Activated CD4-positive, alpha-beta T cell treated with anti-CD3 and anti-CD28 coated beads, Interleukin-2, amount 10 ng/mL, durations not matched to agents 7 days and 5 days (primary cell): ENCODE results near the gene SDF4. TPM values are rescaled to one million over a fixed set of nuclear protein-coding genes. Genes with fewer than 3 reads are reported as not detected.
A peak's percentile ranks its signal among the peaks of the same experiment; 100 is the strongest.

Experiments
- CTCF ChIA-PET: fragments of 350-600 bp; sonication (Branson Sonifier 250); formaldehyde crosslinking; loops from one replicate; lab custom pipeline; 2021; ENCODE audit warnings: antibody characterized with exemption; lab: Charles Lee
- POLR2A ChIA-PET: fragments of 350-600 bp; sonication (Branson Sonifier 250); formaldehyde crosslinking; loops from one replicate; lab custom pipeline; 2021; ENCODE audit warnings: antibody characterized with exemption; lab: Charles Lee
- DNase-seq: peaks from one replicate; pipeline ENCODE4 v3.0.0-alpha.2; 2020
- H3K27ac Mint-ChIP-seq: one replicate; pipeline ENCODE4 v1.8.0; 2021; ENCODE audit warnings: mild to moderate bottlenecking, moderate library complexity, mixed read lengths
- H3K27me3 Mint-ChIP-seq: one replicate; pipeline ENCODE4 v1.8.0; 2021; ENCODE audit warnings: mixed read lengths
- H3K36me3 Mint-ChIP-seq: one replicate; pipeline ENCODE4 v1.8.0; 2021; ENCODE audit warnings: low read depth, mixed read lengths
- H3K4me1 Mint-ChIP-seq: one replicate; pipeline ENCODE4 v1.8.0; 2021; ENCODE audit warnings: mixed read lengths
- H3K4me3 Mint-ChIP-seq: one replicate; pipeline ENCODE4 v1.8.0; 2021; ENCODE audit warnings: mild to moderate bottlenecking, moderate library complexity, mixed read lengths
- H3K9me3 Mint-ChIP-seq: one replicate; pipeline ENCODE4 v1.8.0; 2021; ENCODE audit warnings: mixed read lengths
- total RNA-seq, 2 experiments: library from RNA; stranded (reverse); gene quantifications; one replicate each; pipeline ENCODE4 v1.2.3, GENCODE V29; 2021

SDF4 gene
- total RNA-seq, 2 experiments from 2014 or later = 81.7 to 91.4 TPM

DNA sequence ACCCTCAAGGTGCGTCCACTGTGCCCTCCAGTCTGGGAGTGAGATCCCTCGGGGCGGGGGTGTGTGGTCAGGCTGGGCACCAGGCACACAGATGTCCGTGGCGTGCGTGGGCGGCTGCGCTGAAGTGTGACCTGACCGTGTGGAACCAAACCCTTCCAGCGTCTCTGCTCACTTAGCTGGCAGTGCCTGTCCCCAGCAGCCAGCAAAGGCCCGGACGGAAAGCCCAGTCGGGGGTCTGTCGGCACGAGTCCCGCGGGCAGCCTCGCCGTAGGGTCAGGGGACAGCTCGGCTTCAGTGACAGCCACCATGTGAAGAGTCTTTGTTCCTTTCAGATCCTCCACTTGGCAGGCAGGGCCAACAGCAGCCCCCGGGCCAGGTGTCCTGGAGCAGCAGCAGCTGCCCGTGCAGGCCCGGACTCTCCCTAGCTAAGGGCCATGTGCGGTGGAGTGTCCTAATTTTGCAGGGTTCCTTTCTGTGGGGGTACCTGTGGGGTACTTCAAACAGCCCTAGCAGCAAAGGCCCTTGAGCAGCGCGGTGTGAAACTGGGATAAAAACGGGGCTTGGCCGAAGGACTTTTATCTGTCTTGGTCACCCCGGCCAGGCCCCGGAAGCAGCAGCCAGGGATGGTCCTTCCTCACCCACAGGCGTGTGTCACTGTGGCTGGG is 46.6 kb downstream of the SDF4 start:
- Mint-ChIP-seq H3K9me3 (no peaks in the 10 kb centered on the region), H3K36me3 (no peaks in the 10 kb centered on the region), H3K27me3 (peaks cover 17% of the 10 kb centered on the region), H3K27ac (no peak overlapping the region), H3K4me1 (peaks cover 5% of the 10 kb centered on the region), H3K4me3 (no peak overlapping the region)
- DNase-seq = no peak
- ChIA-PET POLR2A (no interaction called here), CTCF (no interaction called here)

GRCh38 chr1:1183833-1184775 is 47.7 kb downstream of the SDF4 start:
- H3K4me1 Mint-ChIP-seq = peaks cover 5% of the 10 kb centered on the region
- H3K27me3 Mint-ChIP-seq = peaks cover 11% of the 10 kb centered on the region
- ChIA-PET POLR2A (no interaction called here), CTCF (interaction anchor here (1.1 kb wide), 1 partner anchor 30 kb away, joined by 3 read pairs; no protein-coding TSS in a partner anchor)
- no peaks in the 10 kb centered on the region for H3K36me3 Mint-ChIP-seq
- H3K9me3 Mint-ChIP-seq = no peaks in the 10 kb centered on the region
- no peak overlapping the region for H3K4me3 Mint-ChIP-seq
- DNase-seq = no peak
- peak overlapping the region; percentile 19 for H3K27ac Mint-ChIP-seq

GRCh38 chr1:1183221-1183747 is 48.5 kb downstream of the SDF4 start:
- no peak for DNase-seq
- Mint-ChIP-seq H3K4me1 (peaks cover 5% of the 10 kb centered on the region), H3K27ac (no peak overlapping the region), H3K4me3 (no peak overlapping the region), H3K36me3 (no peaks in the 10 kb centered on the region), H3K27me3 (peaks cover 8% of the 10 kb centered on the region), H3K9me3 (no peaks in the 10 kb centered on the region)
- ChIA-PET CTCF (interaction anchor here (1.1 kb wide), 1 partner anchor 29 kb away, joined by 3 read pairs; no protein-coding TSS in a partner anchor), POLR2A (no interaction called here)

DNA sequence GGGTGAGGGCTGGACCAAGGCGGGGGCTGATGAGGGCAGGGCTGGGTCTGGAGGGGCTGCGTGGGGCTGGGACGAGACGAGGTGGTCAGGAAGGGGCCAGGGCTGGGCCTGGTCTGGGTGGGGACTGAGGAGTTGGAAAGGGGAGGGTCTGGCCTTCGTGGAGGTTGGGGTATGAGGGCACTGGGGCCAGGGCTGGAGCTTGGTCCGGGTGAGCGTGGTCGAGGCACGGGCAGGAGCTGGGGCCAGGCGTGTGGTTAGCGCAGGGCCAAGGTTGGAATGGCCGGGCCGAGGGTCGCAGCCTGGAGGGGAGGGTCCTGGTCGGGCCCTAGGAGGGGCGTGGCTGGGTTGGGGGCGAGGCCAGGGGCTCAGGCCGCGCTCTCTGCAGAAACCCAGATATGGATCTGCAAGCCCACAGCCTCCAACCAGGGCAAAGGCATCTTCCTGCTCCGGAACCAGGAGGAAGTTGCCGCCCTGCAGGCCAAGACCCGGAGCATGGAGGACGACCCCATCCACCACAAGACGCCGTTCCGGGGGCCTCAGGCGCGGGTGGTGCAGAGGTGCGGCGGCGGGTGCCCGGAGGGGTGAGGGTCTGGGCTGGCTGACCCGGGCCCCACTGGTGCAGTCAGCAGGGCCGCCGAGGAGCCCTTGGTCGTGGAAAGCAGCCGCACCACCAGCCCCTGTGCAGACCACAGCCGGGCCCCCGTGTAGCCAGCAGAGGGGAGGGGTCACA is 49.1 kb downstream of the SDF4 start:
- CTCF ChIA-PET = interaction anchor here (1.1 kb wide), 1 partner anchor 28 kb away, joined by 3 read pairs; no protein-coding TSS in a partner anchor
- H3K4me3 Mint-ChIP-seq = no peak overlapping the region
- no peaks in the 10 kb centered on the region for H3K36me3 Mint-ChIP-seq
- no peak for DNase-seq
- H3K27ac Mint-ChIP-seq = no peak overlapping the region
- peaks cover 5% of the 10 kb centered on the region for H3K4me1 Mint-ChIP-seq
- H3K27me3 Mint-ChIP-seq = peaks cover 5% of the 10 kb centered on the region
- no peaks in the 10 kb centered on the region for H3K9me3 Mint-ChIP-seq
- POLR2A ChIA-PET = no interaction called here

GRCh38 chr1:1181938-1182410 is 49.8 kb downstream of the SDF4 start:
- no peaks in the 10 kb centered on the region for H3K9me3 Mint-ChIP-seq
- H3K27me3 Mint-ChIP-seq = peaks cover 6% of the 10 kb centered on the region
- H3K27ac Mint-ChIP-seq = no peak overlapping the region
- DNase-seq = no peak
- ChIA-PET CTCF (interaction anchor here (1.1 kb wide), 1 partner anchor 9 kb away, joined by 4 read pairs; no protein-coding TSS in a partner anchor), POLR2A (no interaction called here)
- H3K4me1 Mint-ChIP-seq = peaks cover 5% of the 10 kb centered on the region
- H3K4me3 Mint-ChIP-seq = no peak overlapping the region
- no peaks in the 10 kb centered on the region for H3K36me3 Mint-ChIP-seq

- POLR2A ChIA-PET = no interaction called here
- H3K27me3 Mint-ChIP-seq = peaks cover 10% of the 10 kb centered on the region
These were observed 50.5 kb downstream of the SDF4 start for GRCh38 chr1:1181129-1181937.

DNA sequence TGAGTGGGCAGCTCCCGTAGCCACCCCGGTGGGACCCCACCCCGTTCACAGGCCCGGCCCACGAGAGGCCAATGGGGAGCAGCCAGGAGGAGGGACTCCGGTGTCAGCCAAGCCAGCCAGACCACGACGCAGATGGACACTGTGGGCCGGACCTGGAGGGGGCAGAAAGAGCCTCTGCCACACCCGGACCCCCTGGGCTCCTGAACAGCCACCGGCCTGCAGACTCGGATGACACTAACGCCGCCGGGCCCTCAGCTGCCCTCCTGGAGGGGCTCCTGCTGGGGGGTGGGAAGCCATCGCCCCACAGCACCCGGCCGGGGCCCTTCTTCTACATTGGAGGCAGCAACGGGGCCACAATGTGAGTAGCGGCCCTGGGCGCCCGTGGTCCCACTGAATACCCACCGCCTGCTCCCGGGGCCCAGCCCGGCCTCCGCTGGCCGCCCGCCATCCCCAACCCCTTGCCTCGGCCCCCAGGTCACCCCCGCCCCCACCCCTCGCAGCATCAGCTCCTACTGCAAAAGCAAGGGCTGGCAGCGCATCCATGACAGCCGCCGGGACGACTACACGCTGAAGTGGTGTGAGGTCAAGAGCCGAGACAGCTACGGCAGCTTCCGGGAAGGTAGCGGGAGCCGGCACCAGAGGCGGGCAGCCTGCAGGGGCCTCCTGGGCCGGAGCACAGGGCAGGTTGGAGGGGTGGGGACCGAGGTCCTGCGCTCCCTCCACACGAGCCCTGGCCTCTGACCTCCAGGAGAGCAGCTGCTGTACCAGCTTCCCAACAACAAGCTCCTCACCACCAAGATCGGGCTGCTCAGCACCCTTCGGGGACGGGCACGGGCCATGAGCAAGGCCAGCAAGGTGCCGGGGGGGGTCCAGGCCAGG is 51.6 kb downstream of the SDF4 start:
- ChIA-PET POLR2A (no interaction called here), CTCF (interaction anchor here (1.1 kb wide), 1 partner anchor 9 kb away, joined by 3 read pairs; no protein-coding TSS in a partner anchor)
- no peak overlapping the region for H3K27ac Mint-ChIP-seq
- no peaks in the 10 kb centered on the region for H3K36me3 Mint-ChIP-seq
- DNase-seq = no peak
- peaks cover 15% of the 10 kb centered on the region for H3K4me1 Mint-ChIP-seq
- no peaks in the 10 kb centered on the region for H3K9me3 Mint-ChIP-seq
- H3K4me3 Mint-ChIP-seq = no peak overlapping the region
- H3K27me3 Mint-ChIP-seq = peaks cover 10% of the 10 kb centered on the region

More at GRCh38 chr1:1181129-1181937, 50.5 kb downstream of the SDF4 start:
- H3K4me1 Mint-ChIP-seq = peaks cover 6% of the 10 kb centered on the region
- CTCF ChIA-PET = interaction anchor here (1.1 kb wide), 1 partner anchor 10 kb away, joined by 4 read pairs; no protein-coding TSS in a partner anchor
- peak overlapping the region; percentile 69 for H3K27ac Mint-ChIP-seq
- no peaks in the 10 kb centered on the region for H3K36me3 Mint-ChIP-seq
- H3K9me3 Mint-ChIP-seq = no peaks in the 10 kb centered on the region
- DNase-seq = no peak
- H3K4me3 Mint-ChIP-seq = no peak overlapping the region

GRCh38 chr1:1179346-1179982 is 52.3 kb downstream of the SDF4 start:
- H3K27me3 Mint-ChIP-seq = peaks cover 10% of the 10 kb centered on the region
- no peaks in the 10 kb centered on the region for H3K9me3 Mint-ChIP-seq
- no peaks in the 10 kb centered on the region for H3K36me3 Mint-ChIP-seq
- DNase-seq = no peak
- ChIA-PET POLR2A (no interaction called here), CTCF (interaction anchor here (1.1 kb wide), 1 partner anchor 8 kb away, joined by 3 read pairs; no protein-coding TSS in a partner anchor)
- H3K27ac Mint-ChIP-seq = no peak overlapping the region
- H3K4me1 Mint-ChIP-seq = peaks cover 19% of the 10 kb centered on the region
- H3K4me3 Mint-ChIP-seq = no peak overlapping the region

DNA sequence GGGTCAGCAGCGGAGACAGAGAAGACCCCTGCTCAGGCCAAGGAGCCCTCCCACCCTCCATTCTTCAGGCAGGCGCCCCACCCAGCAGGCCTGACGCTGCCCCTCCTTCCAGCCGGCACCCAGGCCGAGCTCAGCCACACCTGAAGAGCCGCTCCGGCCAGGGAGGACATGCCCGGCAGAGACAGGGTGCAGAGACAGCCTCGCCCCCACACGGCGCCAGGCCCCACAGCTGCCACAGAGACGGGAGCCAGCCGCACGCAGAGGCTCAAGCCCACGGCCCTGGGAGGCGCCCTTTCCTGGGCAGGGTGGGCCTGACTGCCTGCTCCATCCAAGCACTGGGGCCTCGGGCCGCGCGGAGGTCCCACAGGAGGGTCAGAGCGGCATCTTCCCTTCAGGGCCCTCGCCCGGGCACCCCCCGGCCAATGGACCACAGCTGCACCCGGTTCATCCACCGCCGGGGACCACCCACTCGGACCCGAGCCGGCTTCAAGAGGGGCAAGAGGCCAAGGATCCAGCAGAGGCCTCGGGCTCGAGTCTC is 52.9 kb downstream of the SDF4 start:
- peaks cover 10% of the 10 kb centered on the region for H3K27me3 Mint-ChIP-seq
- no peak overlapping the region for H3K4me3 Mint-ChIP-seq
- POLR2A ChIA-PET = no interaction called here
- no peak for DNase-seq
- H3K4me1 Mint-ChIP-seq = peaks cover 23% of the 10 kb centered on the region
- H3K27ac Mint-ChIP-seq = no peak overlapping the region
- H3K9me3 Mint-ChIP-seq = no peaks in the 10 kb centered on the region
- CTCF ChIA-PET = no interaction called here
- no peaks in the 10 kb centered on the region for H3K36me3 Mint-ChIP-seq

DNA sequence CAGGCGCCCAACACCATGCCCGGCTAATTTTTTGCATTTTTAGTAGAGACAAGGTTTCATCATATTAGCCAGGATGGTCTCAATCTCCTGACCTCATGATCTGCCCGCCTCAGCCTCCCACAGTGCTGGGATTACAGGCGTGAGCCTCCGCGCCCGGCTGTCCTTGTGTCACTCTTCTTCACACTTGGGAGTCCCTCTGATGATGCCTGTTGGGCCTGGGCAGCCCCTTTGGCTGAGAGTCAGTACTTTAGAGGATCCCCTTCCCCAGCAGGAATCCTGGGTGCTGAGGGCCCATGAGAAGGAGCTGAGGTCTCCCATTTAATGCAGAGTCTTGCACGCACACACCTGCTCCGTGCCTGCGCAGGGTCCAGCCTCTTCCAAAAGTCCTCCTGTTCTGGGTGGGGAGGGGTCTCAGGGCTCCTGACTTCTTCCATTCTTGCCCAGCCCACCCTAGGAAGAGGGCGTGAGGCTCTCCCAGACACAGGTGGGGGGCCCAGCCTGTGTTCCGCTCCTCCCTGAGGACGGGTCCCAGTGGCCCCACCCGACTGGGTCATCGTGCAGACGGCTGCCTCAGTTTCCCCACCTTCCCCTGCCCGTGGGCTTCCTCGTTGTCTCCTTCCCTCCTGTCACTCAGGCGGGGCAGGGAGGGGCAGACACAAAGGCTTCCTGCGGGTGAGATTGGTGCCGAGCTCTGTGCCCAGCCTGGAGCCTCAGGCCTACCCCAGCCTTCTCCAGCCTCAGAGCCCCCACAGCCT is 54.2 kb downstream of the SDF4 start:
- Mint-ChIP-seq H3K4me3 (no peak overlapping the region), H3K27me3 (peaks cover 10% of the 10 kb centered on the region), H3K4me1 (peaks cover 28% of the 10 kb centered on the region), H3K36me3 (no peaks in the 10 kb centered on the region), H3K9me3 (no peaks in the 10 kb centered on the region), H3K27ac (no peak overlapping the region)
- ChIA-PET POLR2A (no interaction called here), CTCF (interaction anchor here (0.8 kb wide), 1 partner anchor 47 kb away, joined by 3 read pairs; no protein-coding TSS in a partner anchor)
- no peak for DNase-seq
